H9 (cell line): ENCODE results near the gene NLE1. TPM values are rescaled to one million over a fixed set of nuclear protein-coding genes. Genes with fewer than 3 reads are reported as not detected.
A peak's percentile ranks its signal among the peaks of the same experiment; 100 is the strongest.

Source experiments
- DNase-seq: peaks from one replicate; pipeline ENCODE4 v3.0.0-alpha.2; 2017
- H2AFZ ChIP-seq: one replicate; pipeline ENCODE4 v1.6.1; 2013; ENCODE audit warnings: mild to moderate bottlenecking, low read length, control low read depth, moderate library complexity
- H2AK5ac ChIP-seq: 2 replicates; pipeline ENCODE4 v1.6.1; 2013; ENCODE audit warnings: low read length, control low read depth, mixed read lengths; ENCODE audit not compliant: insufficient read length
- H2BK120ac ChIP-seq: one replicate; pipeline ENCODE4 v1.6.1; 2013; ENCODE audit warnings: low read depth, mild to moderate bottlenecking, low read length, control low read depth, inconsistent platforms; ENCODE audit not compliant: poor library complexity, severe bottlenecking
- H2BK12ac ChIP-seq: 2 replicates; pipeline ENCODE4 v1.6.1; 2013; ENCODE audit warnings: low read length, control low read depth, mixed read lengths, low read depth; ENCODE audit not compliant: insufficient read length
- H2BK15ac ChIP-seq: 2 replicates; pipeline ENCODE4 v1.6.1; 2013; ENCODE audit warnings: low read depth, low read length, control low read depth
- H2BK20ac ChIP-seq: one replicate; pipeline ENCODE4 v1.6.1; 2013; ENCODE audit warnings: low read depth, mild to moderate bottlenecking, low read length, control low read depth, inconsistent platforms; ENCODE audit not compliant: poor library complexity, severe bottlenecking
- H2BK5ac ChIP-seq: 2 replicates; pipeline ENCODE4 v1.6.1; 2013; ENCODE audit warnings: low read length, control low read depth, mixed read lengths; ENCODE audit not compliant: insufficient read length
- H3K14ac ChIP-seq: 2 replicates; pipeline ENCODE4 v1.6.1; 2013; ENCODE audit warnings: low read length, control low read depth; ENCODE audit not compliant: insufficient read depth
- H3K18ac ChIP-seq: 2 replicates; pipeline ENCODE4 v1.6.1; 2013; ENCODE audit warnings: low read depth, mild to moderate bottlenecking, mixed read lengths, low read length, control low read depth; ENCODE audit not compliant: insufficient read length
- H3K23ac ChIP-seq: 2 replicates; pipeline ENCODE4 v1.6.1; 2013; ENCODE audit warnings: low read length, control low read depth, mixed read lengths, low read depth; ENCODE audit not compliant: insufficient read length
- H3K23me2 ChIP-seq: 2 replicates; pipeline ENCODE4 v1.6.1; 2013; ENCODE audit warnings: low read depth, mild to moderate bottlenecking, mixed read lengths, low read length, control low read depth; ENCODE audit not compliant: insufficient read length, poor library complexity, severe bottlenecking
- H3K27ac ChIP-seq: 2 replicates; pipeline ENCODE4 v1.5.1; 2013; ENCODE audit warnings: low read length, control low read depth, mixed read lengths, low read depth; ENCODE audit not compliant: insufficient read length
- H3K27me3 ChIP-seq: 2 replicates; pipeline ENCODE4 v1.6.1; 2013; ENCODE audit warnings: low read length, control low read depth, inconsistent platforms; ENCODE audit not compliant: insufficient read depth
- H3K4ac ChIP-seq: 2 replicates; pipeline ENCODE4 v1.6.1; 2013; ENCODE audit warnings: low read depth, mild to moderate bottlenecking, control low read depth, inconsistent platforms, low read length, moderate library complexity
- H3K4me1 ChIP-seq: 2 replicates; pipeline ENCODE4 v1.6.1; 2013; ENCODE audit warnings: low read length, control low read depth, inconsistent platforms; ENCODE audit not compliant: insufficient read depth
- H3K4me2 ChIP-seq: 2 replicates; pipeline ENCODE4 v1.6.1; 2013; ENCODE audit warnings: low read length, control low read depth, mixed read lengths; ENCODE audit not compliant: insufficient read length, insufficient read depth
- H3K56ac ChIP-seq: 2 replicates; pipeline ENCODE4 v1.6.1; 2013; ENCODE audit warnings: low read depth, mild to moderate bottlenecking, mixed read lengths, low read length, control low read depth; ENCODE audit not compliant: insufficient read length
- H3K79me1 ChIP-seq: 2 replicates; pipeline ENCODE4 v1.6.1; 2013; ENCODE audit warnings: low read depth, mild to moderate bottlenecking, moderate library complexity, low read length, control low read depth, inconsistent platforms; ENCODE audit not compliant: insufficient read depth, poor library complexity, severe bottlenecking
- H3K79me2 ChIP-seq: 2 replicates; pipeline ENCODE4 v1.6.1; 2013; ENCODE audit warnings: low read length, control low read depth, inconsistent platforms; ENCODE audit not compliant: insufficient read depth
- H3K9ac ChIP-seq: 2 replicates; pipeline ENCODE4 v1.6.1; 2013; ENCODE audit warnings: low read length, control low read depth, mixed read lengths; ENCODE audit not compliant: insufficient read length; ENCODE audit errors: extremely low read depth
- H3K9me3 ChIP-seq: one replicate; pipeline ENCODE4 v1.6.1; 2013; ENCODE audit warnings: low read depth, low read length, inconsistent platforms; ENCODE audit not compliant: control insufficient read depth
- H3T11ph ChIP-seq: one replicate; pipeline ENCODE4 v1.6.1; 2013; ENCODE audit warnings: mild to moderate bottlenecking, low read length, control low read depth, inconsistent platforms
- H4K20me1 ChIP-seq: one replicate; pipeline ENCODE4 v1.6.1; 2013; ENCODE audit not compliant: control insufficient read depth, insufficient read length, insufficient read depth
- H4K5ac ChIP-seq: 2 replicates; pipeline ENCODE4 v1.6.1; 2013; ENCODE audit warnings: low read depth, mild to moderate bottlenecking, mixed read lengths, low read length, control low read depth; ENCODE audit not compliant: insufficient read length
- H4K8ac ChIP-seq: replicated peaks from 2 replicates; pipeline ENCODE4 v1.6.1; 2013; ENCODE audit warnings: low read length, control low read depth, mixed read lengths, low read depth; ENCODE audit not compliant: insufficient read length
- H4K91ac ChIP-seq: 2 replicates; pipeline ENCODE4 v1.6.1; 2013; ENCODE audit warnings: low read depth, mild to moderate bottlenecking, moderate library complexity, mixed read lengths, low read length, control low read depth; ENCODE audit not compliant: insufficient read length
- H3K27ac Mint-ChIP-seq, 3 experiments: 2 replicates in 2 of 3; 3 replicates in 1 of 3; pipeline ENCODE4 v1.8.0; 2020 to 2021; ENCODE audit warnings: mixed read lengths in 3 of 3, mild to moderate bottlenecking in 1 of 3, moderate library complexity in 1 of 3
- H3K27me3 Mint-ChIP-seq: 2 replicates; pipeline ENCODE4 v1.8.0; 2021; ENCODE audit warnings: low read depth, mild to moderate bottlenecking, moderate library complexity, mixed read lengths
- H3K36me3 Mint-ChIP-seq, 3 experiments: 2 replicates in 2 of 3; 3 replicates in 1 of 3; pipeline ENCODE4 v1.8.0; 2020 to 2021; ENCODE audit warnings: low read depth in 3 of 3, mixed read lengths in 3 of 3; ENCODE audit not compliant: insufficient read depth in 1 of 3
- H3K4me1 Mint-ChIP-seq, 2 experiments: 2 replicates each; pipeline ENCODE4 v1.8.0; 2020; ENCODE audit warnings: mixed read lengths in 2 of 2
- H3K4me3 Mint-ChIP-seq, 2 experiments: 2 replicates in 1 of 2; 3 replicates in 1 of 2; pipeline ENCODE4 v1.8.0; 2020 to 2021; ENCODE audit warnings: mild to moderate bottlenecking in 2 of 2, mixed read lengths in 2 of 2, moderate library complexity in 1 of 2
- H3K9me3 Mint-ChIP-seq, 2 experiments: 2 replicates in 1 of 2; 3 replicates in 1 of 2; pipeline ENCODE4 v1.8.0; 2020; ENCODE audit warnings: mild to moderate bottlenecking in 2 of 2, mixed read lengths in 2 of 2, moderate library complexity in 1 of 2
- WGBS: extraction: QIAGEN DNeasy Blood & Tissue Kit; methylation state at CpG from one replicate; pipeline ENCODE4 v1.1.7; 2013; ENCODE audit warnings: missing lambda C conversion rate, low lambda C conversion rate, mixed read lengths; ENCODE audit not compliant: insufficient read length; ENCODE audit errors: extremely low coverage; 5-methylcytosine and 5-hydroxymethylcytosine counted together
- total RNA-seq: library from RNA; stranded (reverse); gene quantifications from 2 replicates; pipeline ENCODE4 v1.2.1, GENCODE V29; 2021
- TF ChIP-seq, protein P1 (sequence below): fragments of 200-600 bp; sonication (generic); conservative IDR thresholded peaks from 3 replicates; pipeline ENCODE4 v1.8.0; 2021; ENCODE audit warnings: antibody characterized with exemption, mild to moderate bottlenecking

Gene NLE1
- total RNA-seq, 1 experiment from 2014 or later, result 43.9 TPM

DNA sequence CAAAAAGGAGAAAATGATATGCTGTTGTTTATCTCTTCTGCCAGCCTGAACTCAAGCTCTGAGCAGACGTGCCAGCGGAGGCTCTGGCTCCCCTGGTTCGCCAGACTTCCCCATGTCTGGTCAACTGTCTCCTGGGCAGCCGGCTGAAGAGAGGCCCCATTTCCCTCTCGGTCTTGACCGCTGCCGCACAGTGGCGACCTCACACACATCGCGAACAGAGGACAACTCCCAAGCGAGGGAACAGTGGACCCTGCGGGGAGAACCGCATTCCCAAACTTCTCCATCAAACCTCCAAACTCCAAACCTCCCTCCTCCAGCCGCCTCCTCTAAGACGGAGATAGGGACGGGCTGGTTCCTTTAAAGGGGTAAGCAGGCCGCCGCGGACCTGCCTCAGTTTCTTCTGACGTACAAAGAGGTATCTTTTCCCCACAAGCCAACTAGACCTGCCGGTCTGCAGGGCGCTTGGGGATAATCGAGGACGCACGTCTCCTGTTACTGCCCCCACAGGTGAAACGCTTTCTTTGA, 53.7 kb downstream of the NLE1 start:
- H4K5ac ChIP-seq, result no peak overlapping the region
- no peak overlapping the region for H3K56ac ChIP-seq
- H3K14ac ChIP-seq, result 0 out of 2 replicates have a peak overlapping the region, but pooled peaks have one; percentile 1
- no peak overlapping the region for H2AFZ ChIP-seq
- peaks cover 15% of the 10 kb centered on the region for H3K23me2 ChIP-seq
- H2BK20ac ChIP-seq, result no peak overlapping the region
- no peaks in the 10 kb centered on the region for H3K27me3 ChIP-seq
- no peak overlapping the region for H3K4ac ChIP-seq
- peaks cover 5% of the 10 kb centered on the region; the same call in 1 of the 2 replicates for H3K4me1 ChIP-seq
- H4K8ac ChIP-seq, result no peak overlapping the region
- peak overlapping the region; percentile 87 for H3K4me2 ChIP-seq
- H3K9me3 Mint-ChIP-seq, result no peaks in the 10 kb centered on the region
- no peak overlapping the region for H3K27ac ChIP-seq
- H4K91ac ChIP-seq, result no peak overlapping the region
- no peak overlapping the region for H2AK5ac ChIP-seq
- H3K27me3 Mint-ChIP-seq, result no peaks in the 10 kb centered on the region; the same call in 1 of the 2 replicates
- no peak overlapping the region for H3K18ac ChIP-seq
- TF ChIP-seq, protein P1, sequence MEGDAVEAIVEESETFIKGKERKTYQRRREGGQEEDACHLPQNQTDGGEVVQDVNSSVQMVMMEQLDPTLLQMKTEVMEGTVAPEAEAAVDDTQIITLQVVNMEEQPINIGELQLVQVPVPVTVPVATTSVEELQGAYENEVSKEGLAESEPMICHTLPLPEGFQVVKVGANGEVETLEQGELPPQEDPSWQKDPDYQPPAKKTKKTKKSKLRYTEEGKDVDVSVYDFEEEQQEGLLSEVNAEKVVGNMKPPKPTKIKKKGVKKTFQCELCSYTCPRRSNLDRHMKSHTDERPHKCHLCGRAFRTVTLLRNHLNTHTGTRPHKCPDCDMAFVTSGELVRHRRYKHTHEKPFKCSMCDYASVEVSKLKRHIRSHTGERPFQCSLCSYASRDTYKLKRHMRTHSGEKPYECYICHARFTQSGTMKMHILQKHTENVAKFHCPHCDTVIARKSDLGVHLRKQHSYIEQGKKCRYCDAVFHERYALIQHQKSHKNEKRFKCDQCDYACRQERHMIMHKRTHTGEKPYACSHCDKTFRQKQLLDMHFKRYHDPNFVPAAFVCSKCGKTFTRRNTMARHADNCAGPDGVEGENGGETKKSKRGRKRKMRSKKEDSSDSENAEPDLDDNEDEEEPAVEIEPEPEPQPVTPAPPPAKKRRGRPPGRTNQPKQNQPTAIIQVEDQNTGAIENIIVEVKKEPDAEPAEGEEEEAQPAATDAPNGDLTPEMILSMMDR, result no peak
- H3K9me3 ChIP-seq, result no peaks in the 10 kb centered on the region
- no peak overlapping the region for H2BK5ac ChIP-seq
- no peak overlapping the region for H2BK15ac ChIP-seq
- H3K4me3 Mint-ChIP-seq, result peak overlapping the region; percentile 81 to 92
- H3K9ac ChIP-seq, result peak overlapping the region; percentile 66
- no CpG with 5 or more reads among the region's 26 CpGs for WGBS
- no peaks in the 10 kb centered on the region for H4K20me1 ChIP-seq
- H2BK120ac ChIP-seq, result no peak overlapping the region
- H2BK12ac ChIP-seq, result no peak overlapping the region
- peaks cover 43% of the 10 kb centered on the region in 2 experiments for H3K4me1 Mint-ChIP-seq
- no peak overlapping the region for H3K23ac ChIP-seq
- no peak overlapping the region for H3T11ph ChIP-seq
- no peaks in the 10 kb centered on the region; the same call in 1 of the 2 replicates for H3K79me2 ChIP-seq
- DNase-seq, result peak; percentile 80
- H3K36me3 Mint-ChIP-seq, result peaks cover 0 to 2% (median 0%) of the 10 kb centered on the region in 3 experiments; a peak in 1 of 7 replicates
- H3K27ac Mint-ChIP-seq, result peak overlapping the region in 1 of 3 experiments; percentile 40; a peak in 2 of 7 replicates
- no peaks in the 10 kb centered on the region for H3K79me1 ChIP-seq
